Measurements from ENCODE around the gene LRRC74B. TPM values are rescaled to one million over a fixed set of nuclear protein-coding genes. Genes with fewer than 3 reads are reported as not detected.
"Not testable (repeated sequence)": the region's sequence is repeated elsewhere in the genome, so short reads cannot be mapped to it uniquely, and the experiment has no call there.

LRRC74B gene
- total and polyA plus RNA-seq, 4 experiments from 2014 or later = not detected

- no peak for DNase-seq
- Histone ChIP-seq H3K36me3 (ENCODE audit: insufficient read depth, low read length) (no peaks in the 10 kb centered on the region), H3K27ac (ENCODE audit: low read depth, low read length) (no peak overlapping the region), H3K9me3 (ENCODE audit: control insufficient read depth in 1 of 2, low read length in 2 of 2) (no peaks in the 10 kb centered on the region), H3K27me3 (ENCODE audit: insufficient read depth, low read length) (no peaks in the 10 kb centered on the region), H3K4me3 (ENCODE audit: low read length in 2 of 2) (no peak overlapping the region), H3K4me1 (ENCODE audit: insufficient read depth, low read length) (no peaks in the 10 kb centered on the region)
- H3K36me3 Mint-ChIP-seq = no peaks in the 10 kb centered on the region
- no peak overlapping the region for H3K27ac Mint-ChIP-seq
- ChIA-PET POLR2A (ENCODE audit: partially characterized antibody) (no interaction called here), CTCF (ENCODE audit: partially characterized antibody) (no interaction called here)
- intact Hi-C loops (cut with micrococcal nuclease) = no loop called here
- no peak overlapping the region for H3K4me3 Mint-ChIP-seq
- H3K27me3 Mint-ChIP-seq = peaks cover 0 to 2% of the 10 kb centered on the region in 2 donors
- peaks cover 0 to 1% (median 0%) of the 10 kb centered on the region in 8 donors for H3K9me3 Mint-ChIP-seq
- H3K4me1 Mint-ChIP-seq = no peaks in the 10 kb centered on the region
These were observed 33.2 kb downstream of the LRRC74B start for GRCh38 chr22:21078916-21079315.

GRCh38 chr22:21079493-21079892 lies 33.7 kb downstream of the LRRC74B start:
- intact Hi-C loops (cut with micrococcal nuclease) = no loop called here
- Histone ChIP-seq H3K36me3 (ENCODE audit: insufficient read depth, low read length) (no peaks in the 10 kb centered on the region), H3K27ac (ENCODE audit: low read depth, low read length) (no peak overlapping the region), H3K27me3 (ENCODE audit: insufficient read depth, low read length) (no peaks in the 10 kb centered on the region), H3K4me3 (ENCODE audit: low read length in 2 of 2) (no peak overlapping the region), H3K9me3 (ENCODE audit: control insufficient read depth in 1 of 2, low read length in 2 of 2) (no peaks in the 10 kb centered on the region), H3K4me1 (ENCODE audit: insufficient read depth, low read length) (no peaks in the 10 kb centered on the region)
- no peaks in the 10 kb centered on the region for H3K4me1 Mint-ChIP-seq
- ChIA-PET POLR2A (ENCODE audit: partially characterized antibody) (no interaction called here), CTCF (ENCODE audit: partially characterized antibody) (no interaction called here)
- no peak overlapping the region for H3K4me3 Mint-ChIP-seq
- H3K36me3 Mint-ChIP-seq = no peaks in the 10 kb centered on the region
- H3K27me3 Mint-ChIP-seq = peaks cover 0 to 2% of the 10 kb centered on the region in 2 donors
- H3K9me3 Mint-ChIP-seq = peaks cover 0 to 1% (median 0%) of the 10 kb centered on the region in 8 donors
- H3K27ac Mint-ChIP-seq = no peak overlapping the region
- no peak for DNase-seq

- H3K4me1 Mint-ChIP-seq = no peaks in the 10 kb centered on the region
- Histone ChIP-seq H3K4me3 (ENCODE audit: low read length in 2 of 2) (no peak overlapping the region), H3K27me3 (ENCODE audit: insufficient read depth, low read length) (no peaks in the 10 kb centered on the region), H3K4me1 (ENCODE audit: insufficient read depth, low read length) (no peaks in the 10 kb centered on the region), H3K36me3 (ENCODE audit: insufficient read depth, low read length) (no peaks in the 10 kb centered on the region), H3K9me3 (ENCODE audit: control insufficient read depth in 1 of 2, low read length in 2 of 2) (no peaks in the 10 kb centered on the region), H3K27ac (ENCODE audit: low read depth, low read length) (no peak overlapping the region)
- H3K4me3 Mint-ChIP-seq = no peak overlapping the region
- ChIA-PET CTCF (ENCODE audit: partially characterized antibody) (no interaction called here), POLR2A (ENCODE audit: partially characterized antibody) (no interaction called here)
- peaks cover 0 to 1% (median 0%) of the 10 kb centered on the region in 8 donors for H3K9me3 Mint-ChIP-seq
- H3K27me3 Mint-ChIP-seq = peaks cover 1 to 2% of the 10 kb centered on the region in 2 donors
- no peaks in the 10 kb centered on the region for H3K36me3 Mint-ChIP-seq
- no peak for DNase-seq
- intact Hi-C loops (cut with micrococcal nuclease) = no loop called here
- no peak overlapping the region for H3K27ac Mint-ChIP-seq
These were observed 34.8 kb downstream of the LRRC74B start for GRCh38 chr22:21080435-21081137.

- POLR2A ChIA-PET (ENCODE audit: partially characterized antibody) = no interaction called here
- intact Hi-C loops (cut with micrococcal nuclease) = no loop called here
- peaks cover 0 to 1% (median 0%) of the 10 kb centered on the region in 8 donors for H3K9me3 Mint-ChIP-seq
- Histone ChIP-seq H3K9me3 (ENCODE audit: control insufficient read depth in 1 of 2, low read length in 2 of 2) (no peaks in the 10 kb centered on the region), H3K36me3 (ENCODE audit: insufficient read depth, low read length) (no peaks in the 10 kb centered on the region), H3K27me3 (ENCODE audit: insufficient read depth, low read length) (no peaks in the 10 kb centered on the region), H3K4me1 (ENCODE audit: insufficient read depth, low read length) (no peaks in the 10 kb centered on the region), H3K27ac (ENCODE audit: low read depth, low read length) (no peak overlapping the region), H3K4me3 (ENCODE audit: low read length in 2 of 2) (no peak overlapping the region)
- DNase-seq = no peak
- H3K27me3 Mint-ChIP-seq = peaks cover 2 to 4% of the 10 kb centered on the region in 2 donors
- no peak overlapping the region for H3K4me3 Mint-ChIP-seq
- no peaks in the 10 kb centered on the region for H3K4me1 Mint-ChIP-seq
- CTCF ChIA-PET (ENCODE audit: partially characterized antibody) = no interaction called here
- no peak overlapping the region for H3K27ac Mint-ChIP-seq
- no peaks in the 10 kb centered on the region for H3K36me3 Mint-ChIP-seq
These were observed 36.5 kb downstream of the LRRC74B start for GRCh38 chr22:21082248-21082647.

GRCh38 chr22:21087119-21087518 lies 41.4 kb downstream of the LRRC74B start:
- Histone ChIP-seq H3K27ac (ENCODE audit: low read depth, low read length) (no peak overlapping the region), H3K36me3 (ENCODE audit: insufficient read depth, low read length) (no peaks in the 10 kb centered on the region), H3K4me1 (ENCODE audit: insufficient read depth, low read length) (no peaks in the 10 kb centered on the region), H3K9me3 (ENCODE audit: control insufficient read depth in 1 of 2, low read length in 2 of 2) (no peaks in the 10 kb centered on the region), H3K4me3 (ENCODE audit: low read length in 2 of 2) (no peak overlapping the region), H3K27me3 (ENCODE audit: insufficient read depth, low read length) (no peaks in the 10 kb centered on the region)
- Mint-ChIP-seq H3K36me3 (no peaks in the 10 kb centered on the region), H3K27me3 (peaks cover 0 to 4% of the 10 kb centered on the region in 2 donors), H3K9me3 (no peaks in the 10 kb centered on the region), H3K4me3 (no peak overlapping the region), H3K27ac (no peak overlapping the region), H3K4me1 (no peaks in the 10 kb centered on the region)
- CTCF ChIA-PET (ENCODE audit: partially characterized antibody) = no interaction called here
- DNase-seq = no peak
- intact Hi-C loops (cut with micrococcal nuclease) = no loop called here
- POLR2A ChIA-PET (ENCODE audit: partially characterized antibody) = no interaction called here

GRCh38 chr22:21087926-21088325 lies 42.2 kb downstream of the LRRC74B start:
- H3K4me3 ChIP-seq (ENCODE audit: low read length in 2 of 2); POLR2A ChIA-PET (ENCODE audit: partially characterized antibody); H3K9me3 Mint-ChIP-seq; H3K36me3 ChIP-seq (ENCODE audit: insufficient read depth, low read length); H3K27ac ChIP-seq (ENCODE audit: low read depth, low read length); H3K27me3 Mint-ChIP-seq; DNase-seq; H3K27me3 ChIP-seq (ENCODE audit: insufficient read depth, low read length); H3K4me1 ChIP-seq (ENCODE audit: insufficient read depth, low read length); H3K27ac Mint-ChIP-seq; intact Hi-C loops (cut with micrococcal nuclease); H3K4me3 Mint-ChIP-seq; H3K36me3 Mint-ChIP-seq; H3K9me3 ChIP-seq (ENCODE audit: control insufficient read depth in 1 of 2, low read length in 2 of 2); H3K4me1 Mint-ChIP-seq: not testable (repeated sequence)
- CTCF ChIA-PET (ENCODE audit: partially characterized antibody) = interaction anchor here (1.6 kb wide), 1 partner anchor 15 kb away, joined by 5 read pairs; no protein-coding TSS in a partner anchor

- intact Hi-C loops (cut with micrococcal nuclease); H3K27me3 Mint-ChIP-seq; H3K27me3 ChIP-seq (ENCODE audit: insufficient read depth, low read length); H3K4me1 Mint-ChIP-seq; POLR2A ChIA-PET (ENCODE audit: partially characterized antibody); H3K9me3 Mint-ChIP-seq; H3K27ac ChIP-seq (ENCODE audit: low read depth, low read length); H3K36me3 ChIP-seq (ENCODE audit: insufficient read depth, low read length); H3K27ac Mint-ChIP-seq; H3K4me3 ChIP-seq (ENCODE audit: low read length in 2 of 2); H3K9me3 ChIP-seq (ENCODE audit: control insufficient read depth in 1 of 2, low read length in 2 of 2); DNase-seq; H3K4me1 ChIP-seq (ENCODE audit: insufficient read depth, low read length); H3K4me3 Mint-ChIP-seq; H3K36me3 Mint-ChIP-seq: not testable (repeated sequence)
- CTCF ChIA-PET (ENCODE audit: partially characterized antibody) = interaction anchor here (0.7 kb wide), 1 partner anchor 263 kb away, joined by 7 read pairs; no protein-coding TSS in a partner anchor
These were observed 45.5 kb downstream of the LRRC74B start for GRCh38 chr22:21091220-21091619.

Data from CD4-positive, alpha-beta memory T cell (primary cell).